Stimulated activated CD4-positive, alpha-beta T cell treated with anti-CD3 and anti-CD28 coated beads, Interleukin-4, amount 100 ng/mL, for 4 hours (primary cell): ENCODE data around the gene CCND2.

ENCODE experiments used
- DNase-seq, 2 experiments: peaks; one replicate each; pipeline ENCODE4 v3.0.0-alpha.2; 2020

Gene CCND2

GRCh38 chr12:4257442-4257841 lies 16.1 kb upstream of the CCND2 start:
- DNase-seq: no peak

DNA sequence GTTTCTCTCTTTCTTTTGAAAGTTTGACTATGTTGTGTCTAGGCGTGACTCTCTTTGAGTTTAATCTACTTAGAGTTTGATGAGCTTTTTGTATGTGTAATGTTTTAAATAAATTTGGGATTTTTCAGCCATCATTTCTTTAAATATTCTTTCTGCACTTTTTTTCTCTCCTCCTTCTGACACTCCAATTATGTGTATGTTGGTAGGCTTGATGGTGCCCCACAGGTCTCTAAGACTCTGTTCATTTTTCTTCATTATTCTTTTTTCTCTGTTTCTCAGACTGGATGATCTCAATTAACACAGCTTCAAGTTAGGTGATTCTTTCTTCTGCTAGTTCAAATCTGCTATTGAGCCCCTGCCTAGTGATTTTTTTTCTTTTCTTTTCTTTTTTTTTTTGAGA lies 14.5 kb upstream of the CCND2 start:
- DNase-seq: no peak

DNA sequence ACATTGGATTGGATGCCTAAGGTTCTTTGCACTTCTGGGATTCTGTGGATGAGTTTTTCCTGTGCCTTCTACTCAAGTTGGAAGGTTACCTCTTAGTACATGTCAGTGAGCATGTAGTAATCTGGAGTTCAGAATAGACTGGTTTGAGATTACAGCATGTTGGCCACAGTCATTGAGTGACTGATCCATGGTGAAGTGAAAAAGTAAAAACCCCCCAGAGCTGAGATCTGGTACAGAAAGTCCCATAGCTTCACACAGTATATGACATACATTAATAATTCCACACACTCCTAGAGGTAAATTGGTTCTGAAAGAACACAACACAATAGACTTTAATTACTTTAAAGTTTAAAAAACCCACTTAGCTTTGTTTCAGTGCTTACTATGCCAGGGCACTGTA lies 11.9 kb upstream of the CCND2 start:
- no peak for DNase-seq

GRCh38 chr12:4265280-4265679 lies 8.3 kb upstream of the CCND2 start:
- no peak for DNase-seq

DNA sequence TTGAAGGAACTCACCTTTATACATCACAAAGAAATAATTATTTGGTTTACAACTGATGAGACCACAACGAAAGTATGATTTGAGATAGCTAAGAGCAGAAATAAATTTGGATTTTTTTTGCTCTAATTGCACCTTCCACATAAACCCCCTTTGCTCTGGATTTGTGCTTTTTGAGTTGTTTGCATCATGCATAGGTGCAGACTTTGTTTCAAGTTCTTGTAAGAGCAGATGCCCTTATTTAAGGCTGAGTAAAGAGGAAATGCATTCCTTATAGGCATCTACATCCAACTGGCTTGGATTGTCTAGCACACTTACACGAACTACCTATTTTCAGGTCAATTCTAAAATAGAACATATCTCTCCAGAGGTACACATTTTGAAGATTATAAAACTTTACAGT lies 6.6 kb upstream of the CCND2 start:
- no peak for DNase-seq

DNA sequence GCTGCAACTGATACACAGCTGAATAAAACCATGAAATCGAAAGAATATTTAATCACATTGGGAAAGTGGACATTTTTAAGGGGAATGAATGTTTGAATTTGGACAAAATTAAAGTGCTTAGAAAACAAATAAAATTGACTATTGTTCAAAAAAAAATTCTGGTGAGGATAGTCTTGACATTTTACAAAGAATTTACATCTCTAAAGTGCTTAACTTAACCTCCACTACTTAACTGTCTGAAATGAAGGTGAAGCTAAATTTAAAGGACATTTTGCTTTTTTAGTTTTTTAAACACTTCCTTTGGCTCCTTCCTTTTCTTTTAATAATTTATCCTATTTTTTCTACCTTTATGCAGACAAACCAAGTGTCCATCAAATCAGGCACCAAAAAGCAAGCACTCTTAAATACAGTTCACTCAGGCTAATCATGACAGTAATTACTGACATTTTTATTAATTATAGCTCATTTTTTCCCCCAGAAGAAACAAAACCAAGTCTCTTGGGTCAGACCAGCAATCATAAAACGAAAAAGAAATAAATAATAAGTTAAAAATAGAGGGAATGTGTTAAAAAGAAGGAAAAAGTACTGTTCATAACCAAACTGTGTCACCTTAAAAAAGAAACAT lies 5.7 kb upstream of the CCND2 start:
- no peak for DNase-seq

DNA sequence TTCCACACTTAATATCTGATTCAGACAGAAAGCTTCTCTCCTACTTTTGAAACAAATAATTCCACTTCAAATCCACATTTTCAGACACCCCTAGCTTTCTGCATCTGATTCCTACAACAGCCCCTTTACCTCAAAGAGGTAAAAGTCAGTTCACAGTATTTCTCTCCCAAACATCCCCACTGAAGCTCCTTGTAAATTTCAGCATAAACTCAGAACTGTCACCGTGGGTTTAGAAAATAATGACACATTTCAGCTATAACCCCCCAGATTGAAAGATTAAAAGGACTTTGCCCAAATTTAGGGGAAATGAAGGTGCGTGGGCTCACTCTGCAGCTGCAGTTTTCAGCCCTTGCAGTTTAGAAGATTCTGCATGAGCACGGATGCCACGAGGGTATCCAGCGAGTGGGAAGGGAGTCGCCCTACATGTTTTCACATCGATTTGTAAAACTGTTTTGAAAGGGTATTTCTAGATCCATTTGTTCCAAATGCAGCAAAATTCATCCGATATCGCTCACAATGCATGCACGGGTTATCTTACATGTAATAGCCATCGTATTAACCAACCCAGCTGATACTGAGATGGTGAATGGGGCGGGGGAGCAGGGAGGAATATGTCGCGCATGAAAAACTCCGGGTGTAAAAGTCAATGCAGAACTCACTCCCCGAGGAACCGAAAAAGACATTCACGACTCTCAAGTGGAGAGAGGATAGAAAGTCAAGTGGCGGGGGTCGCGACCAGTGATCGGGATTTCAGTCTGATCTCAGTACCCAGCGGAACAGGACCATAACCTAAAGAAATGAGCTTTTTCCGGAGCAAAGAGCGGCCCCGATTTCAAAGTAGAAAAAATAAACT lies 5.0 kb upstream of the CCND2 start:
- DNase-seq: peak in 1 of 2 experiments; percentile 70

- peak; percentile 91 to 96 for DNase-seq
Measured at GRCh38 chr12:4269279-4269991, 4.1 kb upstream of the CCND2 start.

- DNase-seq: peak; percentile 43 to 61
Measured at GRCh38 chr12:4270016-4270830, 3.3 kb upstream of the CCND2 start.

GRCh38 chr12:4270831-4271716 lies 2.5 kb upstream of the CCND2 start:
- DNase-seq: peak; percentile 50 to 55

GRCh38 chr12:4271717-4272423 lies 1.7 kb upstream of the CCND2 start:
- DNase-seq: peak; percentile 83 to 94

DNA sequence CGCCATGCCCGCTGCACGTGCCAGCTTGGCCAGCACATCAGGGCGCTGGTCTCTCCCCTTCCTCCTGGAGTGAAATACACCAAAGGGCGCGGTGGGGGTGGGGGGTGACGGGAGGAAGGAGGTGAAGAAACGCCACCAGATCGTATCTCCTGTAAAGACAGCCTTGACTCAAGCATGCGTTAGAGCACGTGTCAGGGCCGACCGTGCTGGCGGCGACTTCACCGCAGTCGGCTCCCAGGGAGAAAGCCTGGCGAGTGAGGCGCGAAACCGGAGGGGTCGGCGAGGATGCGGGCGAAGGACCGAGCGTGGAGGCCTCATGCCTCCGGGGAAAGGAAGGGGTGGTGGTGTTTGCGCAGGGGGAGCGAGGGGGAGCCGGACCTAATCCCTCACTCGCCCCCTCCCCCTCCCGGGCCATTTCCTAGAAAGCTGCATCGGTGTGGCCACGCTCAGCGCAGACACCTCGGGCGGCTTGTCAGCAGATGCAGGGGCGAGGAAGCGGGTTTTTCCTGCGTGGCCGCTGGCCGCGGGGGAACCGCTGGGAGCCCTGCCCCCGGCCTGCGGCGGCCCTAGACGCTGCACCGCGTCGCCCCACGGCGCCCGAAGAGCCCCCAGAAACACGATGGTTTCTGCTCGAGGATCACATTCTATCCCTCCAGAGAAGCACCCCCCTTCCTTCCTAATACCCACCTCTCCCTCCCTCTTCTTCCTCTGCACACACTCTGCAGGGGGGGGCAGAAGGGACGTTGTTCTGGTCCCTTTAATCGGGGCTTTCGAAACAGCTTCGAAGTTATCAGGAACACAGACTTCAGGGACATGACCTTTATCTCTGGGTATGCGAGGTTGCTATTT lies 914 bp upstream of the CCND2 start:
- peak; percentile 74 to 75 for DNase-seq

- no peak for DNase-seq
Measured at GRCh38 chr12:4273273-4273651, 300 bp upstream of the CCND2 start.

- no peak for DNase-seq
Measured at GRCh38 chr12:4274396-4275015, 944 bp downstream of the CCND2 start.

GRCh38 chr12:4275016-4275869 lies 1.7 kb downstream of the CCND2 start:
- DNase-seq: no peak

GRCh38 chr12:4275870-4276301 lies 2.3 kb downstream of the CCND2 start:
- DNase-seq: no peak

DNA sequence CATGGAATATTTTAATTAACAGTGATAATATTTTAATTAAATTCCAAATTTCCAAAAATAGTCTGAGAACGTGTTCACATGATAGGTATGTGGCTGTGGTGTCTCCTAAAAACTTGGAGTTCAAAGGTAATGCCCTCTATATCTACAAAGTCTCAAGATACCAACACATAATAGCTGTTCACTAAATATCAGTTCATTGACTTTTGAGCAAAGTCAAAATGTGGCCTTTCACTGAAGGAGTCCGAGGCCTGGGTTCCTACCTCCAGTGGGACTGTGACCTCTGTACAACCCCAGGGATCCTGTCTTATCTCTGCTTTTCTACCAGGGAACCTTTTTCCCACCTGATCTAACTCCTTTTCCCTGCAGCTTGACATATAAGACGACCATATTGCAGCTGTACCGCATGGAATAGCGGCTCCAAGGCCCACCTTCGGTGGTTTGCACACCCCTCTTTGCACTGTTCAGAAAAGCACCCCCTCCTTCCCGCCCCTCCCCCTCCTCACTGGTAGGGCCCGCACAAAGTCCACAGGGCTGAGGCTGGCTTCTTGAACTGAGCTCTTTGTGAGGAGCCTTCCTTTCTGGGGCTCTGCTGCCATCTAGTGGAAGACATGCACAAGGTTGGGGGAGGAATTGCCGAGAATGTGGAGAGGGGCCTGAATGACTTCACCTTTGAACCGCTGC lies 3.1 kb downstream of the CCND2 start:
- DNase-seq: peak; percentile 74 to 86

- DNase-seq: no peak
Measured at GRCh38 chr12:4277205-4277543, 3.6 kb downstream of the CCND2 start.
